Stimulated activated CD8-positive, alpha-beta memory T cell treated with anti-CD3 and anti-CD28 coated beads, Interleukin-15, amount 100 ng/mL, for 1 hour (primary cell): ENCODE measurements around the gene GOLGA5.
"Not testable (repeated sequence)": the region's sequence is repeated elsewhere in the genome, so short reads cannot be mapped to it uniquely, and the experiment has no call there.

Experiments
- DNase-seq: peaks from one replicate; pipeline ENCODE4 v3.0.0-alpha.2; 2020; ENCODE audit warnings: low read depth

Gene GOLGA5

DNA sequence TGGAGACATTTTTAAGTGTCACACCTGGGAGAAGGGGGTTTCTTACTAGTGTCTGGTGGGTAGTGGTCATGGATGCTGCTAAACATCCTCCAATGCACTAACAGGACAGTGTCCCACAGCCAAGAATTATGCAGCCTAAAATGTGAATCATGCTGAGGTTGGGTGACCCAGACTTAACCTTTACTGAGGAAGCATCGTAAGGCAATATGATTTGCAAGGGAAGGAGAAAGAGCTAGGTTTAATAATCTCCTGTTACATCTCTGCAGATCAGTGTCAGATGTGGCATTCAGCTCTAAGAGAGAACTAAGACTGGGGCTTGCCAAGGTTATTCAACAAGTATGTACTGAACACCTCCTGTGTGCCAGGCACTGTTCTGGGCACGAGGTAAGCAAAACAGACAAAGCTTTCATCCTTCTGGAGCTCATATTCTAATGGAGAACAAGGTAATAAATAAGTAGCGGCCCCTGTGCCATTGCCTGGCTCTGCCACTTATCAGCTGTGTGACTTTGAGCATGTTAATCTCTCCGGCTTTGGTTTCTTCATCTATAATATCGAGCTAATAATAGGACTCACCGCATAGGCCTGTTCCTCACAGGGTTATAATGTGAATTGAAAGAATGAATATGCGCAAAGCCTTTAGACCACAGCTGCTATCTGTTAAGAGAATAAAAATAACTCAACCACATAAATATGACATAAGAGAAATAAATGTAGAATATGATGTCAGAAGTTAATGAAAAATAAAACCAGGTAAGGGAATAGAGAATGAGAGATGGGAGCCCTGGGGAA lies 13.5 kb upstream of the GOLGA5 start:
- DNase-seq = no peak

DNA sequence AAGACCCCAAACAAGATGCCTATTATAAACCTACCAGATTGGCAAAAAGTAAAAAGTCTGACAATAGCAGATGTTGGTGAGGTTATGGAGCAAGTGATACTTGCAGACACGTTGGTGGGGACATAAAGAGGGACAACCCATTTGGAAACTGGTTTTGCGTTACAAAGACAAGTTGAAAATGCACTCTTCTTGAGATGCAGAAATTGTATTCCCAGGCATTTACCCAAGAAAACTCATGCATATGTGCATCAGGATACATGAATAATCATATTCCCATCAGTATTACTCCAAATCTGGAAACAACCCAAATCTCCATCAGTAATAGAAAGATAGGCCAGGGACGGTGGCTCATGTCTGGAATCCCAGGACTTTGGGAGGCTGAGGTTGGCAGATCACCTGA lies 12.8 kb upstream of the GOLGA5 start:
- no peak for DNase-seq

DNA sequence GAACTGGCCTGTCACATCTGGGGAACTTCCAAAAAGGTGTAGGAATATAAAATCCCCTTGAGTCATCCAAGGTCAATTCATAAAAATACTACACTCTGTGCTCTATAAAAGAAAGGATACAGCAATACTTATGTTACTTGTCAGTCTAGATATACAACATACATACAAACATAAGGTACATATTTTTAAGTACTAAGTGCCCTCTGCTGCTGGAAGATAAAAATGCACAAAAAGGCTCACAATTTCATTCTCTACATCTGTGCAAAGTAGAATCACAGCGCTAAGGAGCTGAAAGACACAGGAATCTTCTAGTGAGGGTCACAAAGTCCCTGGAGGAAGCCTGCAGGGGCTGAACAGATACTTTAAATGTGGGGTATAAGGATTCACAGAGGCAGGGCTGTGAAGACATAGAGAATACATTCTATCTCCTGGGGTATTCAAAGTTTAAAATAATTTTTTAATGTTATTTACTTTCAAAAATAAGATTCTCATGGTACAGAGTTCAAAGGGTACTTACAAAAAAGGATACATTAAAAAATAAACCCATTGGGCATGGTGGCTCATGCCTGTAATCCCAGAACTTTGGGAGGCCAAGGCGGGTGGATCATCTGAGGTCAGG lies 10.2 kb upstream of the GOLGA5 start:
- no peak for DNase-seq

DNA sequence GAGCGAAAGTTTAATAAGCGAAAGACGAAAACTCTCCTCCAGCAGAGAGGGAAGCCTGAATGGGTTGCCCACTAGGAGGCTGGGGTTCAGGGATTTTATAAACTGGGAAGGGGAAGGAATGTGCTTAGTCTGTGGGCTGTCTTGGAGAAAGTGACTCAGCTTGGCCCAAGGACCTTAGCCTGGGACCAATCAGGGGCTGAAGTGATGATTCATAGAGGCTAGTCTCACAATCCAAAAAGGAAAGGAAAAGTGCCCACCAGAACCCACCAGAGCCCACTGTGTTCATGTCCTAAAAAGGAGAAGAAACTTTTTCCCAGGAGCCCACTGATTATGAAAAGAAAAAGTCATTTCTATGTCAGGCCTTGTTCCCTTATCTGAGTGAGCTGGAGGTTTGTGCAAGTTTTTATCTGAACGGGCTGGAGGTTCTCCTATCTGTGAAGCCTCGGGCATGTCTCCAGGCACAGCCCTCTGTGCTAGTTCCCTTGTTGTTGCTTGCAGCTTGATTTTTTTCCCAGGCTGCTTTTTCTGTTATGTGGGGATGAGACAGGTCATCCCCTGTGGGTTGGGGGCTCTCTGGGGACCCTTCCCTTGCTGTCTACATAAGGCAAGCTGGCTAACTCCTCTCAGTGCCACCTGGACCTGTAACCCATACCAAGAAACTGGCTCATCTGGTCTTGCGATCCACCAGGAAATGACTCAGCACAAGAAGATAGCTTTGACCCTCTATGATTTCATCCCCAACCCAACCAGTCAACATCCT lies 8.3 kb upstream of the GOLGA5 start:
- no peak for DNase-seq

DNA sequence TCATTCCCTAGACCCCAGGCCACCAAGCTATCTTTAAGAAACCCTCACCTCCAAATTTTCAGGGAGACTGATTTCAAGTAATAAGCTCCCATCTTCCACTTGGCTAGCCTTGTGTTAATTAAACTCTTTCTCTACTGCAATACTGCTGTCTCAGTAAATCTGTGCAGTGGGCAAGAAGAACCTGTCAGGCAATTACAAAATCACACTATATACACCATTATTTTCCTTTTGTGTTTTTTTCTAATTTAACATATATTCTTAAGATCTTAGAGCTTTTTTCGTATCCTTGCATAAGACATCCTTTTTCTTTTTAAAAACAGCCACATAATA lies 7.7 kb upstream of the GOLGA5 start:
- DNase-seq = no peak

DNA sequence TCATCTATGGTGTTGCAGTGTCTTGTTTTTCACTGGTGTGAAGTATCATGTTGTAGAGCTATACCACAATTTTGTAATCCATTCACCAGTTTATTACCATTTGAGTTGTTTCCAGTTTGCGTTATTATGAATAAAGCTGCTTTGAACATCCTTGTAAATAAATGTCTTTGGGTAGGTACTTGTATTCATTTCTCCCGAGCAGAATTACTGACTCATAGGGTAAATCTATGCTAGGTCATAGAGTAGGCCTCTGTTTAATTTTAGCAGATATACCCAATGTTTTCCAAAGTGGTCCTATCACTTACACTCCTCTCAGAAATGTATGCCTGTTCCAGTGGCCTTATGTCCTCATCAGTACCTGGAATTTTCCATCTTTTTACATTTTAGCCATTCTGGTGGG lies 6.6 kb upstream of the GOLGA5 start:
- DNase-seq = no peak

DNA sequence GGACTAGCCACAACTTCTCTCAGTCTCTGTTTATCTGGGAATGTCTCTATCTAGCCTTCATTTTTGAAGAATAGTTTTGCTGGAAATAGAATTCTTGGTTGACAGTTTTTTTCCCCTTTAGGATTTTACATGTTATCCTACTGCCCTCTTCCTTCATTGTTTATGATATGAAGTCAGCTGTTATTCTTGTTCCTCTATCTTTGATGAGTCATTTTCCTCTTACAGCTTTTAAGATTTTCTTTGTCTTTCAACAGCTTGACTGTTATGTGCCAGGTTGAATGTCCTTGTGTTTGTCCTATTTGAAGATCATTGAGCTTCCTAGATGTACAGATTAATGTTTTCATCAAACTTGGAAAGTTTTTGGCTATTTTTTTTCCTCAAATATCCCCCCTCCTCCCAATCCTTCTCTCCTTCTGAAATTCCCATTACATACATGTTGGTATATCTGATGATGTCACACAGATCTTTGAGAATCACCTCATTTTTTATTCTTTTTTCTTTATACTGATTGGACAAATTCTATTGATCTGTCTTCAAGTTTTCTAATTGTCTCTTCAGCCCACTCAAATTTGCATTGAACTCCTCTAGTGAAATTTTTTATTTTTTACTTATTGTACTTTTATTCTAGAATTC lies 4.5 kb upstream of the GOLGA5 start:
- DNase-seq = no peak

DNA sequence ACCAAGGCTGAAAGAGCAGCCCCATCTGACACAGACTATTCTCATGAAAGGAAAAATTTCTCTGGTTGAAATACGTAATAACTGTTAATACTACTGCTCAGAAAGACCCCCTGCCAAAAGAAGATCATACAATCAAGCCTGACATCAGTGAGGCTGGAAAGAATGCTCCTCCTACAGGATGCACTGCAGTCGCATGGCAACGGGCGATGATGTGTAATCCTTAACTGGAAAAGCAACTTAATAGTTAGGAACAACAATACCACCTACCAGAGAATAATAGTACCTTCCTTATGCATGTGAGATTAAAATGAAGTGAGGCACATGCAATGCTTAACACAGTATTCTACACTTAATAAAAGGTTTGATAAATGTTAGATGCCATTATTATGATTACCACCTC lies 1.2 kb upstream of the GOLGA5 start:
- DNase-seq = no peak

DNA sequence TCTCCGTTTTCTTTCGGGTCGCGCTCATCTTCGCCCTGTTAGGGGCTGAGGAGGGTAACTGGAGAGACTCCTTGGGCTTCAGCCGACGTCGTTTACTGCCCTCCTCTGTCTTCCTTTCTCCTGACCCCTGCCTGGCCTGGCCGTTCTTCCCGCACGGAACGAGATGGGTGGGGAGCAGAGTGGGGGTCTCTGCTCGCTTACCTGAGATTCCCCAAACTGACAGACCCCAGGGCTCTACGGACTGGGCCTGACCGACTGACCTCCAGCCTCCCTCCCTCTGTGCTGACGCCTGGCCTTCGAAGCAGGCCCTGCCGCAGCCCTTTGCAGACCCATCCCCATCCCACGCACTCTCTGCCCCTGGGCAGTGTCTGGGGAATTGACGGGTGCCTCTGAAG lies 439 bp downstream of the GOLGA5 start:
- no peak for DNase-seq

DNA sequence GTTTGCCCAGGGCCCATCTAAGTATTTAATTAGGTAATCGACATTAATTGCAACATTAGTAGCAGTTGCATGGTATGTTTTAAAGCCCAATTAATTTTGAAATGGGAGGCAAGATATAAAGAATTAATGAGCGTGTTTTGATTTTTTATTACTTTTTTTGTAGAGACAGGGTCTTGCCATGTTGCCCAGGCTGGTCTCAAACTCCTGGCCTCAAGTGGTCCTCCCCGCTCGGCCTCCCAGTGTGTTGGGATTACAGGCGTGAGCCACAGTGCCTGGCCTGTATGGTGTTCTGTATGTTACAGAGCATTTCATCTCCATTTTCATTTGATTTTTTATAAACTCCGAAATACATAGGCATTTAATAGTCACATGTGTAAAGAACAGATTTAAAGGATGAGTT lies 856 bp downstream of the GOLGA5 start:
- no peak for DNase-seq

DNA sequence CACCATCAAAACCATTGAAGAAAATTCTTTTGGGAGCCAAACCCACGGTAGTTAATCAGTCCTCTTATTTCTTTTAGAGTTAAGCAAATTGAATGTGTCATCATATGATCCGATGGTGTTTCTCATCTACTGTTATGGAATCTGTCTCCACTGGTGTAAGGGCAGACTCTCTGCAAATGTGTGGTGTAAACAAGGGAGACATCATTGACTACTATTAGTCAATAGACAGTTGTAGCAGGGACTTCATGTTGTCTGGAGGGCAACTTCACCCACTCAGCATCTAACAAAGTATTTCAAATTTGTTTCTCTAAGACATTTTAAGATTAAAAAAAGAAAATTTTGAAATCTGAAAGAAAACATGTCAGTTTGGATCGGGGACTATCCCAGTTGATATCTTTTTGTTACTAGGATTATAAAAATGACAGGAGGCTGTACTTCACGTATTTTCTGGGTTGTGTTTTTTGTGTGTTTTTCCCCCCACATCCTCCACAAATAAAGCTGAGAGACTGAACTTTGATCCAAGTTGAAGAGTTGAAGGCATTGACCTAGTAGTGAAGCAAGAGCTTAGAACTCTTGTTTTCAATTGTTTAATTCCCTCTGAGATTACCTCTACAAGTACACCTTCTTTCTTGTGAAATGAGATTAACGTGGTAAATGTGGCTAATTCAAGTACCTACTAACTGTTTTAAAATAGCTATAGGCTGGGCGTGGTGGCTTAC lies 4.0 kb downstream of the GOLGA5 start:
- no peak for DNase-seq

DNA sequence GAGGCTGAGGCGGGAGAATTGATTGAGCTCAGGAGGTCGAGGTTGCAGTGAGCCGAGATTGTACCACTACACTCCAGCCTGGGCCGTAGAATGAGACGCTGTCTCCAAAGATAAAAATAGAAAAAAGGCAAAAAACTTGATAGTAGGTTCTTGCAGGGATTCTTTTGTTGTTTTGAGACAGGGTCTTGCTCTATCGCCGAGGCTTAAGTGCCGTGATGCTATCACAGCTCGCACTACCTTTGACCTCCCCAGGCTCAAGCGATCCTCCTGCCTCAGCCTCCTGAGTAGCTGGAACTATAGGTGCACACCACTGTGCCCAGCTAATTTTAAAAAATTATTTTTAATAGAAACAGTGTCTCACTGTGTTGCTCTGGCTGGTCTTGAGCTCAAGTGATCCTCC lies 4.7 kb downstream of the GOLGA5 start:
- DNase-seq = no peak

DNA sequence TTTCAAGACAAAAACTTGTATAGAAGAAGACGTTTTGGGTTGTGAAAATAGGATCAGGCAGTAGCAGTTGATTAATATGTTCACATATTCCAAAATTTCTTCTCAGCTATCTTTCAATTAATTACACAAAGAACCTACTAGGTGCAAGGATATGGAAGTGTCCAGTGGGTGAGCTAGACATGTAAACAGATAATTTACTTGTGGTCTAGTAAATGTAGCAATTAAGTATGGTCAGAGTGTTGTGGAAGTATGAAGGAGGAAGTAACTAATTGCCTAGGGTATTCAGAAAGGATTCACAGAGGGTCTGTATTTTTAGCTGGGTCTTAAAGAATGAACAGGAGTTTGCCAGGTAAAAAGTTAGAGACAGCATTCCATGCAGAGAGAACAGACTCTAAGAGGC lies 5.9 kb downstream of the GOLGA5 start:
- no peak for DNase-seq

DNA sequence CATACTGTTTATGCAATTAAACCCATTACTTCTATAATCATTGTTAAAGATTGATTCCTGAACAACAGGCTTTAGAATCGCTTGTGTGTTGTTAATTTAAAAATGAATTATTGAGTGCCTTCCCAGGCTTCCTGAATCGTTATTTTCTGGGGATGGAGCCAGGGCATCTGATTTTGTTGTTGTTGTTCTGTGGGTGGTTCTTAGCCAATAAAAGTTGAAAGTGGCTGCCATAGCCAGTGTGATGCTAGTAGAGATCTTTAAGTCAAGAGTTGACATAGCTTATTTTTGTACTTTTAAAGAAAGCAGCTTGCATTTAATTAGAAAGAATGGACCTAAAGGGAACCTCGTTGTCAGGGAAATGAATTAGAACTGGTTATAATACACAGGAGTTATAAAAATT lies 6.4 kb downstream of the GOLGA5 start:
- no peak for DNase-seq

DNA sequence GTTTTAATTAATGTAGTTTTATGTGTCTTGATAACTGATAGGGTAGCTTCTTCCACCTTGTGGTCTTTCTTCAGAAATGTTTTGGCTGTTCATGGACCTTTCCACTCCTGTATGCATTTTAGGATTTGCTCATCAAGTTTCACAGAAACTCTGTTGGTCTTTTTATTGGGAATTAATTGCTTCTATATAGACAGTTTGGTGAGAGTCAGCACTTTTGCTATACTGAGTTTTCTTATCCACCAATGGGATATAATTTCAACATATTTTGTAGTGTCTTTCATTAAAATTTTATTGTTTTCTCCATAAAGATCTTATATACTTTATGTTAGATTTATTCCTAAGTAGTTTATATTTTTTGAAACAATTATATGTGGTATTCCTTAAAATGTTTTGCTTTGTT lies 7.8 kb downstream of the GOLGA5 start:
- DNase-seq = no peak

DNA sequence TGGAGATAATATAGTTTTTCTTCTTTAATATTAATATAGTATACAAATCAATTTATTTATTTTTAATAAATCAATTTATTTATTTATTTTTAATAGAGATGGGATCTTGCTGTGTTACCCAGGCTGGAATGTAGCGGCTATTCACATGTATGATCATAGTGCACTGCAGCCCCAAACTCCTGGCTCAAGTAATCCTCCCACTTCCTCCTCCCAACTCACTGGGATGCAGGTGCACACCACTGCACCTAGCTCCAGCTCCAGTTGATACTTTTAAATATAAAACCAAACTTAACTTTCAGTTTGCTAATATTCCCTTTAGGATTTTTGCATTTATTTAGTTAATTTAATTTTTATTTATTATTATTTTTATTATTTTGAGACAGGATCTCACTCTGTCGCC lies 8.6 kb downstream of the GOLGA5 start:
- DNase-seq = no peak

DNA sequence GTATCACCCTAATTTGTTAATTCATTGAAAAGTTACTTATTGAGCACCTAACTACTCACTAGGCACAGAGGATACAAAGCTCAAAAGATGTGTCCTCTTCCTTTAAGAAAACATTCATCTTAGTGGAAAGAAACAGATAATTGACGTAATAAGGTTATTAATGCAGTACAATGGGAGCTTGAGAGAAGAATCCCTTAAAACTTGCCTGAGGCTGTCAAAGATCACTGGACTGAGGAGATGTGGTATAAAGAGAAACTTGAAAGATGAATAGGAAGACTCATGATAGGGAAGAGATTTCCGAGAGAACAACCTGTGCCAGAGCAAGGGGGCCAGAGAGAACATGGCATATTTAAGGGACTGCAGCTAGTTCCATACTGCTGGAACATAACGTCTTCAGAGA lies 19.1 kb downstream of the GOLGA5 start:
- DNase-seq = no peak

DNA sequence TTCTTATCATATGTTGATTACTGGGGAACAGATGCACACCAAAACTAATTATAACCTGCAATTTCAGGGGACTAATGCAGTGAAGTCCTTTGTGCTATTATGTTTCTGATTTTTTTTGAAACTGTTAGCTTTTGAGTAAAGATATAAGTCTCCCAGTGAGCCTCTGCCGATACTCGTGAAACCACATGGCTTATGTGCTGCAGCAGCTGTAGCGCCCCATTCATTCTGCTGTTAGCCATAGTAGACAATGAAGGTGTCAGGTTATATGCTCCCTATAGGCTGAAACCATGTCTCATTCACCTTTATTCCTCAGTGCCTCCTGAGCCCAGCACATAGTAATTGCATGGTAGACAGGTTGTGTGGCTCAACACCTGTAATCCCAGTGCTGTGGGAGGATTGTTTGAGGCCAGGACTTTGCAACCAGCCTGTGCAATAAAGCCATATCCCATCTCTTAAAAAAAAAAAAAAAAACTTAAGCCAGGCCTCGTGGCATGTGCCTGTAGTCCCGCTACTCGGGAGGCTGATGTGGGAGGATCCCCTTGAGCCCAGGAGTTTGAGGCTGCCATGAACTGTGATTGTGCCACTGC lies 25.0 kb downstream of the GOLGA5 start:
- no peak for DNase-seq

DNA sequence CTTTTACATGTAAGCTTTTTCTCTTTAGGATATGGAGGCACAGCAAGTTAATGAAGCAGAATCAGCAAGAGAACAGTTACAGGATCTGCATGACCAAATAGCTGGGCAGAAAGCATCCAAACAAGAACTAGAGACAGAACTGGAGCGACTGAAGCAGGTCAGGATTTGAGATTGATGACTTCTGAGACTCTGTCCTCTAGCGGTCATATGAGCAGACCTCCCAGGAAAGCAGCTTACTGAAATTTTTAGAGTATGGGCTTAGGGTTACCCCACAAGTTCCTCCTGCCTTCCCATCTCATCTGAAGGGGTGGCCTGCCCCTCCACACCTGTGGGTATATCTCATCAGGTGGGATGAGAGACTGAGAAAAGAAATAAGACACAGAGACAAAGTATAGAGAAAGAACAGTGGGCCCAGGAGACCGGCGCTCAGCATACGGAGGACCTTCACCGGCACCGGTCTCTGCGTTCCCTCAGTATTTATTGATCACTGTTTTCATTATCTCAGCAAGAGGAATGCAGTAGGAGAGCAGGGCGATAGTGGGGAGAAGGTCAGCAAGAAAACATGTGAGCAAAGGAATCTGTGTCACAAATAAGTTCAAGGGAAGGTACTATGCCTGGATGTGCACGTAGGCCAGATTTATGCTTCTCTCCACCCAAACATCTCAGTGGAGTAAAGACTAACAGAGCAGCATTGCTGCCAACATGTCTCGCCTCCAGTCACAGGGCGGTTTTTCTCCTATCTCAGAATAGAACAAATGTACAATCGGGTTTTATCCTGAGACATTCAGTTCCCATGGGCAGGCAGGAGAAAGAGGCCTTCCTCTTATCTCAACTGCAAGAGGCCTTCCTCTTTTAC lies 25.8 kb downstream of the GOLGA5 start:
- not testable (repeated sequence) for DNase-seq

DNA sequence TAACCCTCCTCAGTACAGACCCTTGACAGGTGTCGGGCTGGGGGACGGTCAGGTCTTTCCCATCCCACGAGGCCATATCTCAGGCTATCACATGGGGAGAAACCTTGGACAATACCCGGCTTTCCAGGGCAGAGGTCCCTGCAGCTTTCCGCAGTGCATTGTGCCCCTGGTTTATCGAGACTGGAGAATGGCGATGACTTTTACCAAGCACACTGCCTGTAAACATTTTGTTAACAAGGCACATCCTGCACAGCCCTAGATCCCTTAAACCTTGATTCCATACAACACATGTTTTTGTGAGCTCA lies 26.4 kb downstream of the GOLGA5 start:
- not testable (repeated sequence) for DNase-seq

DNA sequence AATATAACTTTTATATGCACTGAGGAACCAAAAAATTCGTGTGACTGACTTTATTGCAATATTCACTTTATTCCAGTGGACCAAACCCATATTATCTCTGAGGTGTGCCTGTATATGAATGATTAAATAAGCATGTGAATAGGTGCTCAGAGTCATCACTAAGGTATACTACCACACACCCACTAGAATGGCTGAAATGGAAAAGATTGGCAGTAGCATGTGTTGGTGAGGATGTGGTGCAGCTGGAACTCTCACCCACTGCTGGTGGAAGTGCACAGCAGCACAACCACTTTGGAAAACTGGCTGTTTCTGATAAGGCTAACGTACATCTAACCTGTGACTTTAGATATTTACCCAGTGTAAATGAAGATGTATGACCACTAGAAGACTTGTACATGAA lies 36.8 kb downstream of the GOLGA5 start:
- no peak for DNase-seq
